Renal cortex interstitium (tissue), 11 donors: ENCODE data around the gene MARCKS. TPM values are rescaled to one million over a fixed set of nuclear protein-coding genes. Genes with fewer than 3 reads are reported as not detected.
"Not testable (repeated sequence)": the region's sequence is repeated elsewhere in the genome, so short reads cannot be mapped to it uniquely, and the experiment has no call there.

Source experiments
- DNase-seq, 11 donors: peaks; one replicate each; pipeline ENCODE4 v3.0.0-alpha.2; 2013; ENCODE audit warnings: low read depth in 9 of 11, low spot score in 4 of 11; ENCODE audit errors: extremely low read depth in 1 of 11
- polyA plus RNA-seq, 3 donors: library from polyadenylated mRNA; unstranded; fragments of 120-200 nt; gene quantifications; one replicate each; pipeline ENCODE4 v1.2.1, GENCODE V29; 2013; ENCODE audit not compliant: insufficient read length in 3 of 3

Gene MARCKS
- polyA plus RNA-seq, 3 donors = 230 to 301 (median 270) TPM

DNA sequence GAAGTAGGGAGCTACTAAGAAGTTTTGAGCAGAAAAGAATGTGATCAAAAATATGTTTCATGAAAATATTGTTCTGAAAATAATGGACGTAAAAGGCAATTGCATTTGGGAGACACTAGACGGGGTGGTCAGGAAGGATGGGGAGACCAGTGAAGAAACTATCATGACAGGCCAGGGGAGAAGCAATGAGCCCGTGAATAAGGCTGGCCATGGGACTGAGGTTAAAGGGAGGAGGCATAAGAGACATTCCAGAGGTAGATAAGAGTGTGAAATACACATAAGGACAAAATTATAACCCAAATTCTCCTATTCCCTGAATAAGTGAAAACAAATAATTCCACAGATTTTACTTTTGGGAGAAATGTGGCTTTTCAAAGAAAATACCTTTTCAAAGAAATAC is 51.7 kb downstream of the MARCKS start:
- DNase-seq = no peak

DNA sequence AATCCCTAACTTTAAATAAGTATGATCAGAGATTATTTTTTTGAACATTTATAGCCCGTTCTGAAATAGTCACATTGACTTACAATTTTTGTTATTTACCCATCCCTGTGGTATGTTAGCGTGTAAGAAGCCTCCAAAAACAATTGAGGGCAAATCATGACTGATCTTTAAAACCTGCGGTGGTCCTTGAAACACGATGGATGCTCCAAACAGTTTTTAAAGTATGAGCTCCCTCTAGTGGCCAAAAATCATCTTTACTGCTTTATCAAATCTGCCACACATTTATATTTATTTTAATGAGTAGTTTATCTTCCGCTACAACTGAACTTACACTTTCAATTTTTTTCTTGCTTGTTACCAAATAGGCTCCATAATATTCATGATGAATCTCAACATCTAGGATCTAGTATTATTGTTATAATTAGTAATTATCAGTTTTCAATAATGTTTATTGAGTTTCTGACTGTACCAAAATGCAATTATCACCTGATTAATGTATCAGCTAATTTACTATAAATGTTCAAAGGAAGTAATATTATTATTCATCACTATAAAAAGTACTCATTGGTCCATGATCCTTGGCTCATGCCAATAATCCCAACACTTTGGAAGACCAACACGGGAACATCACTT is 52.2 kb downstream of the MARCKS start:
- DNase-seq = peak; percentile 46 to 82 (median 59)

GRCh38 chr6:113910285-113910684 is 53.1 kb downstream of the MARCKS start:
- not testable (repeated sequence) for DNase-seq

Other genes starting within 250 kb of the MARCKS start
- 100 to 1,000 TPM; 227 to 287 (median 248) TPM for gene HDAC2, start 113.8 kb downstream of the MARCKS start, polyA plus RNA-seq